ENCODE results near the gene ZNF563. TPM values are rescaled to one million over a fixed set of nuclear protein-coding genes. Genes with fewer than 3 reads are reported as not detected.
A peak's percentile ranks its signal among the peaks of the same experiment; 100 is the strongest.

Gene ZNF563
- total RNA-seq (6.8 TPM), polyA plus RNA-seq (ENCODE audit: insufficient read depth, low read depth, low replicate concordance) (4.6 TPM)
- long read RNA-seq, donor 1: 0 reads
- long read RNA-seq, donor 2, partial matches to known transcripts: 0 of 3 reads
- long read RNA-seq, donor 2, other reads (novel, unspliced or antisense): 0 of 3 reads
- long read RNA-seq, donor 3, partial matches to known transcripts: 0 of 1 reads
- long read RNA-seq, donor 3, other reads (novel, unspliced or antisense): 0 of 1 reads
- long read RNA-seq, donor 4, partial matches to known transcripts: 0 of 1 reads
- long read RNA-seq, donor 4, other reads (novel, unspliced or antisense): 0 of 1 reads
- long read RNA-seq, donor 5: 0 reads
- long read RNA-seq, donor 6, partial matches to known transcripts: 0 of 2 reads
- long read RNA-seq, donor 6, other reads (novel, unspliced or antisense): 0 of 2 reads
- long read RNA-seq, donor 7, partial matches to known transcripts: 0 of 4 reads
- long read RNA-seq, donor 7, other reads (novel, unspliced or antisense): 3 of 4 reads
- long read RNA-seq, donor 8: 0 reads
- long read RNA-seq, donor 9, partial matches to known transcripts: 0 of 3 reads
- long read RNA-seq, donor 9, other reads (novel, unspliced or antisense): 0 of 3 reads
- long read RNA-seq, donor 10, partial matches to known transcripts: 0 of 1 reads
- long read RNA-seq, donor 10, other reads (novel, unspliced or antisense): 0 of 1 reads

- peak; percentile 97 to 99 (median 98) for DNase-seq
- TF ChIP-seq, protein P1, sequence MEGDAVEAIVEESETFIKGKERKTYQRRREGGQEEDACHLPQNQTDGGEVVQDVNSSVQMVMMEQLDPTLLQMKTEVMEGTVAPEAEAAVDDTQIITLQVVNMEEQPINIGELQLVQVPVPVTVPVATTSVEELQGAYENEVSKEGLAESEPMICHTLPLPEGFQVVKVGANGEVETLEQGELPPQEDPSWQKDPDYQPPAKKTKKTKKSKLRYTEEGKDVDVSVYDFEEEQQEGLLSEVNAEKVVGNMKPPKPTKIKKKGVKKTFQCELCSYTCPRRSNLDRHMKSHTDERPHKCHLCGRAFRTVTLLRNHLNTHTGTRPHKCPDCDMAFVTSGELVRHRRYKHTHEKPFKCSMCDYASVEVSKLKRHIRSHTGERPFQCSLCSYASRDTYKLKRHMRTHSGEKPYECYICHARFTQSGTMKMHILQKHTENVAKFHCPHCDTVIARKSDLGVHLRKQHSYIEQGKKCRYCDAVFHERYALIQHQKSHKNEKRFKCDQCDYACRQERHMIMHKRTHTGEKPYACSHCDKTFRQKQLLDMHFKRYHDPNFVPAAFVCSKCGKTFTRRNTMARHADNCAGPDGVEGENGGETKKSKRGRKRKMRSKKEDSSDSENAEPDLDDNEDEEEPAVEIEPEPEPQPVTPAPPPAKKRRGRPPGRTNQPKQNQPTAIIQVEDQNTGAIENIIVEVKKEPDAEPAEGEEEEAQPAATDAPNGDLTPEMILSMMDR (IDR thresholded peaks at IDR 0.05; ENCODE audit: borderline replicate concordance, extremely low read depth, insufficient read depth): no peak
- peak within 1 kb of the TSS; percentile 68 to 95 (median 80) for H3K9ac ChIP-seq (ENCODE audit: low read length in 3 of 3)
- intact Hi-C loops (cut with DNase I): no loop called here
- H3K4me3 ChIP-seq (ENCODE audit: low read length in 3 of 3): peak within 1 kb of the TSS; percentile 67 to 81 (median 80)
- no peaks in the 10 kb centered on the region for H3K27me3 ChIP-seq (ENCODE audit: control insufficient read depth, insufficient read depth, low read length)
- H3K4me1 ChIP-seq (ENCODE audit: control insufficient read depth in 2 of 3, insufficient read depth in 2 of 3, low read depth in 1 of 3, low read length in 3 of 3): peaks cover 0 to 14% (median 5%) of the 10 kb centered on the region in 3 donors
- no peaks in the 10 kb centered on the region for H3K36me3 ChIP-seq (ENCODE audit: control insufficient read depth in 2 of 3, insufficient read depth in 3 of 3, low read length in 3 of 3)
- H3K9me3 ChIP-seq (ENCODE audit: control insufficient read depth in 2 of 3, insufficient read depth in 1 of 3, low read length in 3 of 3): no peaks in the 10 kb centered on the region
- H3K27ac ChIP-seq (ENCODE audit: low read depth in 2 of 2, low read length in 2 of 2): peak within 1 kb of the TSS; percentile 83 to 91
- FAIRE-seq: peak; percentile 95
Measured at GRCh38 chr19:12333162-12334159, at the start of gene ZNF563. Gene ZNF563 (minus strand): TSS chr19:12333633. CDS start chr19:12333482, 151 bp downstream.

DNA sequence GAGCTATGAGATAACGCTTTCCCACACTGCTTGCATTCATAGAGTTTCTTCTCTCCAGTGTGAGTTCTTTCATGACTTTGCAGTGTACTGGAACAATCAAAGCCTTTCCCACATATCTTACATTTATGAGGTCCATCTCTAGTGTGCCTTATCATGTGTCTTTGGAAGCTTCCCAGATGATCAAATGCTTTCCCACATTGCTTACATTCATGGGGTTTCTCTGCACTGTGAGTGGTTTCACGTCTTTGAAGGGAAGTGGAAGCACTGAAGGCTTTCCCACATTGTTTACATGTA is 47.0 kb upstream of the ZNF563 start:
- Histone ChIP-seq H3K4me1 (ENCODE audit: control insufficient read depth in 2 of 3, insufficient read depth in 2 of 3, low read depth in 1 of 3, low read length in 3 of 3) (no peaks in the 10 kb centered on the region), H3K9ac (ENCODE audit: low read length in 3 of 3) (no peak overlapping the region), H3K9me3 (ENCODE audit: control insufficient read depth in 2 of 3, insufficient read depth in 1 of 3, low read length in 3 of 3) (peaks cover 0 to 24% (median 6%) of the 10 kb centered on the region in 3 donors), H3K4me3 (ENCODE audit: low read length in 3 of 3) (no peak overlapping the region), H3K36me3 (ENCODE audit: control insufficient read depth in 2 of 3, insufficient read depth in 3 of 3, low read length in 3 of 3) (peaks cover 0 to 11% (median 5%) of the 10 kb centered on the region in 3 donors), H3K27ac (ENCODE audit: low read depth in 2 of 2, low read length in 2 of 2) (no peak overlapping the region), H3K27me3 (ENCODE audit: control insufficient read depth, insufficient read depth, low read length) (no peaks in the 10 kb centered on the region)
- DNase-seq (no peak), FAIRE-seq (no peak)
- intact Hi-C loops (cut with DNase I): no loop called here
- TF ChIP-seq, protein P1 (IDR thresholded peaks at IDR 0.05; ENCODE audit: borderline replicate concordance, extremely low read depth, insufficient read depth): no peak

DNA sequence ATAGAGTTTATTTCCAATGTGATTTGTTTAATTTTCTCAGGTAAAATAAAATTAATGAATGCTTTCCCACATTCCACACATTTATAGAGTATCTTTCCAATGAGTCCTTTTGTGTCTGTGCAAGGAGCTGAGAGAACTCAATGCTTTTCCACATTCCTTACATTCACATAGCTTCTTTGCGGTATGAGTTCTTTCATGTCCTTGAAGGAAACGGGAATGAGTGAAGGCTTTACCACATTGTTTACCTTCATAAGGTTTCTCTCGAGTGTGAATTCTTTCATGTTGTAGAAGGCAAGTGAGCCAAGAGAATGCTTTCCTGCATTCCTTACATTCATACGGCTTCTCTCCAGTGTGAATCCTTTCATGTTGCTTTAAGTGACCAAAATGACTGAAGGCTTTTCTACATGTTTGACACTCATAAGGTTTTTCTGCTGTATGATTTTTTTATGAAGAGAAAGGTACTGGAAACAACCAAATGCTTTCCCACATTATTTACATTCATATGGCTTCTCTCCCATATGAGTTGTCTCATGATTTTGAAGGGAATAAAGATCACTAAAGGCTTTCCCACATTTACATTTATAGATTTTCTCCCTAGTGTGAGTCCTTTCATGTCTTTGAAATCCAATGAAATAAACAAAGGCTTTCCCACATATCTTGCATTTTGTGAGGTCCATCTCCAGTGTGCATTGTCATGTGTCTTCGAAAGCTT is 46.5 kb upstream of the ZNF563 start:
- Histone ChIP-seq H3K9me3 (ENCODE audit: control insufficient read depth in 2 of 3, insufficient read depth in 1 of 3, low read length in 3 of 3) (peaks cover 0 to 24% (median 6%) of the 10 kb centered on the region in 3 donors), H3K9ac (ENCODE audit: low read length in 3 of 3) (no peak overlapping the region), H3K27ac (ENCODE audit: low read depth in 2 of 2, low read length in 2 of 2) (no peak overlapping the region), H3K36me3 (ENCODE audit: control insufficient read depth in 2 of 3, insufficient read depth in 3 of 3, low read length in 3 of 3) (peaks cover 0 to 11% (median 5%) of the 10 kb centered on the region in 3 donors), H3K27me3 (ENCODE audit: control insufficient read depth, insufficient read depth, low read length) (no peaks in the 10 kb centered on the region), H3K4me3 (ENCODE audit: low read length in 3 of 3) (no peak overlapping the region), H3K4me1 (ENCODE audit: control insufficient read depth in 2 of 3, insufficient read depth in 2 of 3, low read depth in 1 of 3, low read length in 3 of 3) (no peaks in the 10 kb centered on the region)
- FAIRE-seq (no peak), DNase-seq (no peak)
- intact Hi-C loops (cut with DNase I): no loop called here
- TF ChIP-seq, protein P1 (IDR thresholded peaks at IDR 0.05; ENCODE audit: borderline replicate concordance, extremely low read depth, insufficient read depth): no peak
